H1 (cell line): ENCODE measurements around the gene APP. TPM values are rescaled to one million over a fixed set of nuclear protein-coding genes. Genes with fewer than 3 reads are reported as not detected.

Source experiments
- CTCF ChIA-PET: fragments of 300-600 bp; sonication (Branson Sonifier 250); formaldehyde crosslinking; loops from one replicate; lab custom pipeline; 2021; ENCODE audit not compliant: partially characterized antibody; lab: Charles Lee
- POLR2A ChIA-PET: fragments of 300-600 bp; sonication (Branson Sonifier 250); formaldehyde crosslinking; loops from one replicate; lab custom pipeline; 2021; ENCODE audit warnings: inconsistent platforms; ENCODE audit not compliant: partially characterized antibody; lab: Charles Lee
- DNase-seq, 2 experiments: peaks; one replicate each; pipeline versions ENCODE4 v3.0.0 to v3.0.0-alpha.2; 2010 to 2022; ENCODE audit warnings: low spot score in 2 of 2, low read depth in 1 of 2, mixed read lengths in 1 of 2
- FAIRE-seq: peaks from 2 replicates; lab custom pipeline; 2011; peaks lifted over from hg19 to GRCh38; lab: Jason Lieb, UNC
- H2AFZ ChIP-seq: 2 replicates; pipeline ENCODE4 v1.8.1; 2012; ENCODE audit warnings: low read length, inconsistent platforms
- H2AK5ac ChIP-seq: 2 replicates; pipeline ENCODE4 v1.6.1; 2013; ENCODE audit warnings: low read depth, low read length
- H2BK120ac ChIP-seq: replicated peaks from 2 replicates; pipeline ENCODE3; 2013; ENCODE audit warnings: low read depth, low read length, inconsistent platforms
- H2BK12ac ChIP-seq: 2 replicates; pipeline ENCODE4 v1.6.1; 2013; ENCODE audit warnings: low read depth, low read length
- H2BK15ac ChIP-seq: 2 replicates; pipeline ENCODE4 v1.6.1; 2013; ENCODE audit warnings: low read length
- H2BK20ac ChIP-seq: 2 replicates; pipeline ENCODE4 v1.6.1; 2013; ENCODE audit warnings: low read length
- H2BK5ac ChIP-seq: 2 replicates; pipeline ENCODE4 v1.6.1; 2013; ENCODE audit warnings: low read depth, low read length
- H3K14ac ChIP-seq: 2 replicates; pipeline ENCODE4 v1.6.1; 2013; ENCODE audit warnings: inconsistent platforms; ENCODE audit not compliant: insufficient read length
- H3K18ac ChIP-seq: 2 replicates; pipeline ENCODE4 v1.6.1; 2013; ENCODE audit warnings: low read length; ENCODE audit errors: extremely low read depth
- H3K23ac ChIP-seq: 2 replicates; pipeline ENCODE4 v1.6.1; 2013; ENCODE audit warnings: inconsistent platforms; ENCODE audit not compliant: insufficient read length
- H3K23me2 ChIP-seq: 2 replicates; pipeline ENCODE4 v1.6.1; 2013; ENCODE audit warnings: low read depth, low read length
- H3K27ac ChIP-seq: 2 replicates; pipeline ENCODE4 v1.6.1; 2011; ENCODE audit warnings: low read depth, low read length, inconsistent platforms
- H3K27me3 ChIP-seq, 4 experiments: replicated peaks in 1 of 4; 1 replicate in 1 of 4; 2 replicates in 3 of 4; pipeline versions ENCODE4 v1.6.1 to v1.8.1; 2011 to 2013; ENCODE audit warnings: low read length in 3 of 4, mild to moderate bottlenecking in 3 of 4, inconsistent platforms in 2 of 4, mixed read lengths in 2 of 4, moderate library complexity in 1 of 4; ENCODE audit not compliant: control insufficient read depth in 3 of 4, insufficient read depth in 3 of 4; ENCODE audit errors: extremely low read depth in 1 of 4
- H3K36me3 ChIP-seq, 4 experiments: 2 replicates each; pipeline versions ENCODE4 v1.6.1 to v1.8.1; 2011 to 2013; ENCODE audit warnings: mild to moderate bottlenecking in 4 of 4, low read length in 3 of 4, moderate library complexity in 2 of 4, control low read depth in 1 of 4, inconsistent platforms in 1 of 4; ENCODE audit not compliant: insufficient read depth in 4 of 4, control insufficient read depth in 2 of 4
- H3K4ac ChIP-seq: replicated peaks from 2 replicates; pipeline ENCODE3; 2013; ENCODE audit warnings: low read length, low read depth, mixed read lengths, inconsistent platforms; ENCODE audit not compliant: insufficient read length
- H3K4me1 ChIP-seq, 4 experiments: replicated peaks in 1 of 4; 1 replicate in 1 of 4; 2 replicates in 3 of 4; pipeline versions ENCODE4 v1.6.1 to v1.8.1; 2011 to 2013; ENCODE audit warnings: low read length in 3 of 4, inconsistent platforms in 2 of 4, mixed read lengths in 1 of 4; ENCODE audit not compliant: insufficient read depth in 4 of 4, control insufficient read depth in 3 of 4
- H3K4me2 ChIP-seq, 2 experiments: 2 replicates each; pipeline versions ENCODE4 v1.6.1 to v1.8.1; 2011 to 2013; ENCODE audit warnings: low read depth in 2 of 2, low read length in 2 of 2, control low read depth in 1 of 2, inconsistent platforms in 1 of 2, mild to moderate bottlenecking in 1 of 2; ENCODE audit not compliant: insufficient read depth in 1 of 2
- H3K4me3 ChIP-seq, 4 experiments: fragments of 200-600, 300-600 bp in 1 of 4; sonication (generic), shearing (Covaris generic), sonication (Bioruptor Twin) in 1 of 4; 2 replicates each; pipeline versions ENCODE4 v1.5.1 to v1.8.1; 2011 to 2016; ENCODE audit warnings: low read length in 4 of 4, low read depth in 3 of 4, control low read depth in 2 of 4, inconsistent platforms in 2 of 4, mild to moderate bottlenecking in 2 of 4, mixed read lengths in 1 of 4, moderate library complexity in 1 of 4; ENCODE audit not compliant: insufficient read depth in 2 of 4; ENCODE audit errors: extremely low read depth in 1 of 4
- H3K56ac ChIP-seq: replicated peaks from 2 replicates; pipeline ENCODE3; 2013; ENCODE audit warnings: low read depth, mild to moderate bottlenecking, mixed read lengths, low read length, inconsistent platforms; ENCODE audit not compliant: insufficient read length
- H3K79me1 ChIP-seq: 2 replicates; pipeline ENCODE4 v1.6.1; 2013; ENCODE audit warnings: low read depth, low read length, control low read depth
- H3K79me2 ChIP-seq, 2 experiments: 2 replicates each; pipeline versions ENCODE4 v1.6.1 to v1.8.1; 2012 to 2013; ENCODE audit warnings: low read length in 2 of 2, mild to moderate bottlenecking in 2 of 2, inconsistent platforms in 1 of 2; ENCODE audit not compliant: insufficient read depth in 2 of 2, control insufficient read depth in 1 of 2
- H3K9ac ChIP-seq, 4 experiments: replicated peaks in 1 of 4; 1 replicate in 1 of 4; 2 replicates in 3 of 4; pipeline versions ENCODE4 v1.6.1 to v1.8.1; 2011 to 2013; ENCODE audit warnings: low read depth in 3 of 4, low read length in 3 of 4, control low read depth in 2 of 4, mild to moderate bottlenecking in 2 of 4, moderate library complexity in 2 of 4, inconsistent platforms in 1 of 4; ENCODE audit errors: extremely low read depth in 1 of 4
- H3K9me3 ChIP-seq, 2 experiments: 2 replicates each; pipeline versions ENCODE4 v1.6.1 to v1.8.1; 2012 to 2013; ENCODE audit warnings: mild to moderate bottlenecking in 2 of 2, moderate library complexity in 2 of 2, control low read depth in 1 of 2, inconsistent platforms in 1 of 2, low read depth in 1 of 2, low read length in 1 of 2, mixed read lengths in 1 of 2; ENCODE audit not compliant: insufficient read depth in 2 of 2
- H4K20me1 ChIP-seq, 2 experiments: replicated peaks in 1 of 2; 2 replicates each; pipeline versions ENCODE3 to v1.8.1; 2011 to 2013; ENCODE audit warnings: inconsistent platforms in 2 of 2, low read length in 2 of 2, mild to moderate bottlenecking in 1 of 2; ENCODE audit not compliant: insufficient read depth in 2 of 2, control insufficient read depth in 1 of 2
- H4K5ac ChIP-seq: 2 replicates; pipeline ENCODE4 v1.6.1; 2013; ENCODE audit warnings: low read length, low read depth, mixed read lengths, inconsistent platforms; ENCODE audit not compliant: insufficient read length
- H4K8ac ChIP-seq: 2 replicates; pipeline ENCODE4 v1.8.0; 2013; ENCODE audit warnings: mild to moderate bottlenecking, moderate library complexity, low read length, inconsistent platforms; ENCODE audit not compliant: insufficient read depth; ENCODE audit errors: extremely low read depth
- H4K91ac ChIP-seq: replicated peaks from 2 replicates; pipeline ENCODE3; 2013; ENCODE audit warnings: low read length, mixed read lengths, inconsistent platforms; ENCODE audit not compliant: insufficient read length
- KDM1A ChIP-seq: fragments of 200-600, 300-600 bp; sonication (generic); IDR thresholded peaks from 2 replicates; pipeline ENCODE4 v1.7.1; 2016; ENCODE audit warnings: mild to moderate bottlenecking, low read length, borderline replicate concordance
- KDM5A ChIP-seq: fragments of 200-600 bp; IDR thresholded peaks from 2 replicates; pipeline ENCODE4 v1.7.1; 2012; ENCODE audit warnings: mild to moderate bottlenecking, low read length, inconsistent platforms, mixed read lengths
- POLR2AphosphoS5 ChIP-seq: IDR thresholded peaks from 2 replicates; pipeline ENCODE4 v1.6.1; 2011; ENCODE audit warnings: low read depth, low read length
- SP2 ChIP-seq: IDR thresholded peaks from 2 replicates; pipeline ENCODE4 v1.6.1; 2012; ENCODE audit warnings: mild to moderate bottlenecking, low read length, inconsistent platforms
- YY1 ChIP-seq: IDR thresholded peaks from 2 replicates; pipeline ENCODE4 v1.6.1; 2011; ENCODE audit warnings: low read depth, mild to moderate bottlenecking, low read length
- WGBS, 2 experiments: shearing (Covaris generic) in 1 of 2; methylation state at CpG; one replicate each; pipeline versions ENCODE4 v1.1.6 to v1.1.7; 2013 to 2015; ENCODE audit warnings: low lambda C conversion rate in 2 of 2, mixed read lengths in 2 of 2, inconsistent platforms in 1 of 2, low coverage in 1 of 2, missing lambda C conversion rate in 1 of 2; ENCODE audit not compliant: insufficient replicate concordance in 2 of 2, insufficient coverage in 1 of 2, insufficient read length in 1 of 2; ENCODE audit errors: extremely low coverage in 1 of 2, missing lambda C conversion rate in 1 of 2; 5-methylcytosine and 5-hydroxymethylcytosine counted together
- polyA plus RNA-seq, 7 experiments: library from polyadenylated mRNA; depleted of rRNA in 3 of 7; stranded (reverse) in 5 of 7; unstranded in 2 of 7; fragments of >200 nt in 5 of 7; fragments of 200-250 nt in 2 of 7; gene quantifications; 1 replicate in 5 of 7; 2 replicates in 1 of 7; 4 replicates in 1 of 7; pipeline versions ENCODE4 v1.2.1 to v1.2.3, GENCODE V29; 2011 to 2013; ENCODE audit warnings: missing spikeins in 2 of 7, mixed read lengths in 2 of 7
- total RNA-seq: library from RNA; stranded (reverse); fragmentation: NEBNext Ultra II Directional; extraction: Animal tissue kit (Norgen Biotek cat#: 25700); gene quantifications from 2 replicates; pipeline ENCODE4 v1.2.1, GENCODE V29; 2021

APP gene
- total and polyA plus RNA-seq, 2 of the 8 experiments (the other 6 are each of a cell fraction or from before 2014, with no cell fraction given) = 375 to 551 TPM

DNA sequence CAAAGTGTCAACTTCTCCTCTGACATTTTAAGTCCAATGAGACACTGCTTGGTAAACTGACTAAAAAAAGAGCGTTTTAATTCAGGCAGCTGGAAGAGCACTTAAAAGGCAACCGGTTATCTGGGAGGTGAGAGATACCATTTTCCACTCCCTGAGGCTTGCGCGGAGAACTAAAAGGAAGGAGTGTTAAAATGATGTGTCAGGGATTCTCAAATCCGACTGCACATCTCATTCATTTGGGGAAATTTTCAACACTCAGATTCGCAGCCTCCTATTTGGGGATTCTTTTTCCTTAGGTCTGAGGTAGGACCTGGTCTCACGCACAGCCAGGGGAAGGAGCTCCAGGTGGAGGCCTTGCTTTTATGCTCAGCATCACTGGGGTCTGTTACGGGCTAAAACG, 281.9 kb downstream of the APP start:
- no peak overlapping the region for H3K9ac ChIP-seq
- no peak overlapping the region for H3K4me3 ChIP-seq
- no peak overlapping the region for H2BK20ac ChIP-seq
- ChIA-PET POLR2A (no interaction called here), CTCF (interaction anchor here (0.8 kb wide), 1 partner anchor 12 kb away, joined by 3 read pairs; no protein-coding TSS in a partner anchor)
- FAIRE-seq = no peak
- no peaks in the 10 kb centered on the region; the same call in 1 of the 2 replicates for H3K79me1 ChIP-seq
- no peak overlapping the region for H3K18ac ChIP-seq
- H3K27ac ChIP-seq = no peak overlapping the region
- no peak overlapping the region for H2BK120ac ChIP-seq
- H4K20me1 ChIP-seq = peaks cover 1 to 2% of the 10 kb centered on the region in 2 experiments
- H3K4me1 ChIP-seq = no peaks in the 10 kb centered on the region
- no peak overlapping the region for H2BK12ac ChIP-seq
- no peak overlapping the region for H4K8ac ChIP-seq
- no peaks in the 10 kb centered on the region for H3K9me3 ChIP-seq
- no peak overlapping the region for H2AK5ac ChIP-seq
- no peaks in the 10 kb centered on the region for H3K23me2 ChIP-seq
- no peak overlapping the region for H2AFZ ChIP-seq
- no peak overlapping the region for H2BK15ac ChIP-seq
- no peak overlapping the region for H3K56ac ChIP-seq
- no peak overlapping the region for H2BK5ac ChIP-seq
- DNase-seq = no peak
- H3K4me2 ChIP-seq = no peak overlapping the region
- H3K27me3 ChIP-seq = no peaks in the 10 kb centered on the region
- H3K36me3 ChIP-seq = peaks cover 2 to 49% (median 28%) of the 10 kb centered on the region in 4 experiments
- H3K23ac ChIP-seq = no peak overlapping the region
- no peak overlapping the region for H4K5ac ChIP-seq
- TF ChIP-seq YY1 = no peak
- TF ChIP-seq KDM1A = no peak
- no peak for TF ChIP-seq POLR2AphosphoS5
- no peak for TF ChIP-seq KDM5A
- no peak for TF ChIP-seq SP2
- TF ChIP-seq, all 59 proteins: peak for 0
- Histone ChIP-seq H3K79me2 (no peaks in the 10 kb centered on the region), H3K14ac (no peak overlapping the region), H4K91ac (no peak overlapping the region), H3K4ac (no peak overlapping the region)
- 91% methylated on average over 9 of the region's 9 CpGs; no CpG with 5 or more reads in 1 of the 2 experiments for WGBS, 2 experiments
